SU-DHL-6 (cell line): ENCODE results near the gene KMT2A.
"Not testable (repeated sequence)": the region's sequence is repeated elsewhere in the genome, so short reads cannot be mapped to it uniquely, and the experiment has no call there.

ENCODE experiments used
- CTCF ChIP-seq: fragments of 200-600 bp; sonication (generic); IDR thresholded peaks from one replicate; pipeline ENCODE4 v1.5.1; 2017; ENCODE audit warnings: antibody characterized with exemption, mild to moderate bottlenecking, low read length, moderate library complexity; ENCODE audit not compliant: insufficient read depth, poor library complexity, severe bottlenecking
- EZH2phosphoT487 ChIP-seq: fragments of 200-600 bp; sonication (generic), shearing (Covaris generic); conservative IDR thresholded peaks from 2 replicates; pipeline ENCODE4 v1.6.1; 2018; ENCODE audit warnings: mild to moderate bottlenecking, antibody characterized with exemption, low read length, moderate library complexity, mixed read lengths

- not testable (repeated sequence) for TF ChIP-seq CTCF, EZH2phosphoT487
Observed at GRCh38 chr11:118468968-118469367, 32.7 kb downstream of the KMT2A start.
